DOHH2 (cell line): Measurements from ENCODE around the gene NOP56.

Source experiments
- H3F3A ChIP-seq: fragments of 200-600 bp; sonication (generic), shearing (Covaris generic); 2 replicates; pipeline ENCODE4 v1.6.0; 2016; ENCODE audit warnings: antibody characterized with exemption, mild to moderate bottlenecking; ENCODE audit not compliant: control insufficient read depth, insufficient read depth
- H3K27ac ChIP-seq: fragments of 200-600 bp; sonication (generic); 2 replicates; pipeline ENCODE4 v1.5.1; 2014; ENCODE audit warnings: low read depth, mild to moderate bottlenecking, low read length, moderate library complexity
- H3K27me3 ChIP-seq: fragments of 200-600 bp; sonication (generic); 2 replicates; pipeline ENCODE4 v1.6.1; 2014; ENCODE audit warnings: mild to moderate bottlenecking, low read length, mixed read lengths; ENCODE audit not compliant: control insufficient read depth
- H3K36me3 ChIP-seq: fragments of 200-600 bp; sonication (generic); 2 replicates; pipeline ENCODE4 v1.6.1; 2014; ENCODE audit warnings: mild to moderate bottlenecking, low read length, moderate library complexity, mixed read lengths; ENCODE audit not compliant: control insufficient read depth
- H3K4me1 ChIP-seq: fragments of 200-600 bp; sonication (generic); 2 replicates; pipeline ENCODE4 v1.6.1; 2014; ENCODE audit warnings: mild to moderate bottlenecking, low read length, mixed read lengths; ENCODE audit not compliant: control insufficient read depth
- H3K4me2 ChIP-seq: fragments of 200-600 bp; sonication (generic); 2 replicates; pipeline ENCODE4 v1.6.0; 2014; ENCODE audit warnings: mild to moderate bottlenecking, low read length, moderate library complexity
- H3K4me3 ChIP-seq: fragments of 200-600 bp; sonication (generic); 2 replicates; pipeline ENCODE4 v1.5.1; 2014; ENCODE audit warnings: mild to moderate bottlenecking, low read length, mixed read lengths
- H3K79me2 ChIP-seq: fragments of 200-600 bp; sonication (generic); 2 replicates; pipeline ENCODE4 v1.6.1; 2014; ENCODE audit warnings: mild to moderate bottlenecking, low read length, mixed read lengths; ENCODE audit not compliant: control insufficient read depth
- H3K9me2 ChIP-seq: fragments of 200-600 bp; sonication (generic); replicated peaks from 2 replicates; pipeline ENCODE4 v1.6.1; 2014; ENCODE audit warnings: mild to moderate bottlenecking, low read length, mixed read lengths; ENCODE audit not compliant: control insufficient read depth
- H3K9me3 ChIP-seq: fragments of 200-600 bp; sonication (generic); 2 replicates; pipeline ENCODE4 v1.6.1; 2014; ENCODE audit warnings: antibody characterized with exemption, low read length, mixed read lengths; ENCODE audit not compliant: control insufficient read depth, insufficient read depth
- H4K20me1 ChIP-seq: fragments of 200-600 bp; sonication (generic); 2 replicates; pipeline ENCODE4 v1.6.0; 2014; ENCODE audit warnings: low read depth, mild to moderate bottlenecking, antibody characterized with exemption, low read length, moderate library complexity; ENCODE audit not compliant: control insufficient read depth, insufficient read depth
- CTCF ChIP-seq: fragments of 200-600 bp; sonication (generic); IDR thresholded peaks from one replicate; pipeline ENCODE4 v1.5.1; 2014; ENCODE audit warnings: antibody characterized with exemption, mild to moderate bottlenecking, low read depth, low read length; ENCODE audit not compliant: poor library complexity, severe bottlenecking
- EZH2phosphoT487 ChIP-seq: fragments of 200-600 bp; sonication (generic); IDR thresholded peaks from 2 replicates; pipeline ENCODE4 v1.6.1; 2017; ENCODE audit warnings: borderline replicate concordance, mild to moderate bottlenecking, antibody characterized with exemption, low read length, moderate library complexity, mixed read lengths

Gene NOP56

GRCh38 chr20:2610941-2611720 is 41.3 kb upstream of the NOP56 start:
- no peak for TF ChIP-seq EZH2phosphoT487
- no peak for TF ChIP-seq CTCF
- Histone ChIP-seq H3K9me3 (no peaks in the 10 kb centered on the region), H4K20me1 (no peaks in the 10 kb centered on the region), H3K4me3 (no peak overlapping the region), H3F3A (no peaks in the 10 kb centered on the region), H3K79me2 (no peaks in the 10 kb centered on the region), H3K36me3 (no peaks in the 10 kb centered on the region), H3K9me2 (no peaks in the 10 kb centered on the region), H3K27me3 (peaks cover 14% of the 10 kb centered on the region), H3K27ac (no peak overlapping the region), H3K4me1 (no peaks in the 10 kb centered on the region), H3K4me2 (no peak overlapping the region)

- no peaks in the 10 kb centered on the region for H3F3A ChIP-seq
- H3K36me3 ChIP-seq = no peaks in the 10 kb centered on the region
- no peak overlapping the region for H3K4me3 ChIP-seq
- TF ChIP-seq EZH2phosphoT487 (no peak), CTCF (no peak)
- no peaks in the 10 kb centered on the region for H4K20me1 ChIP-seq
- H3K27ac ChIP-seq = no peak overlapping the region
- no peaks in the 10 kb centered on the region for H3K9me2 ChIP-seq
- no peaks in the 10 kb centered on the region for H3K9me3 ChIP-seq
- no peaks in the 10 kb centered on the region for H3K79me2 ChIP-seq
- peaks cover 1% of the 10 kb centered on the region for H3K4me1 ChIP-seq
- no peak overlapping the region for H3K4me2 ChIP-seq
- peaks cover 17% of the 10 kb centered on the region for H3K27me3 ChIP-seq
These were observed 40.4 kb upstream of the NOP56 start for GRCh38 chr20:2612073-2612472.

- Histone ChIP-seq H3K27me3 (peaks cover 25% of the 10 kb centered on the region), H3K4me1 (peaks cover 6% of the 10 kb centered on the region), H3K9me3 (no peaks in the 10 kb centered on the region), H3K27ac (no peak overlapping the region), H3F3A (no peaks in the 10 kb centered on the region), H3K36me3 (no peaks in the 10 kb centered on the region), H4K20me1 (no peaks in the 10 kb centered on the region), H3K4me2 (no peak overlapping the region), H3K79me2 (no peaks in the 10 kb centered on the region), H3K9me2 (no peaks in the 10 kb centered on the region), H3K4me3 (no peak overlapping the region)
- TF ChIP-seq CTCF = no peak
- no peak for TF ChIP-seq EZH2phosphoT487
These were observed 35.8 kb upstream of the NOP56 start for GRCh38 chr20:2616634-2617033.
